CD14-positive monocyte (primary cell): ENCODE results near the gene LONRF2. TPM values are rescaled to one million over a fixed set of nuclear protein-coding genes. Genes with fewer than 3 reads are reported as not detected.

Experiments
- DNase-seq, 3 donors: peaks; one replicate each; pipeline ENCODE4 v3.0.0-alpha.2; 2011 to 2022
- H2AFZ ChIP-seq: 2 replicates; pipeline ENCODE4 v1.6.0; 2012; ENCODE audit warnings: mild to moderate bottlenecking, low read depth, low read length, inconsistent platforms; ENCODE audit not compliant: insufficient read depth, poor library complexity, severe bottlenecking
- H3K27ac ChIP-seq, 2 donors: 1 replicate in 1 of 2; 2 replicates in 1 of 2; pipeline ENCODE4 v1.5.1; 2012 to 2013; ENCODE audit warnings: low read length in 2 of 2, control low read depth in 1 of 2, inconsistent platforms in 1 of 2, low read depth in 1 of 2, mild to moderate bottlenecking in 1 of 2
- H3K27me3 ChIP-seq, 2 donors: one replicate each; pipeline versions ENCODE4 v1.6.0 to v1.6.1; 2011 to 2013; ENCODE audit warnings: low read length in 2 of 2; ENCODE audit not compliant: control insufficient read depth in 2 of 2, insufficient read depth in 2 of 2
- H3K36me3 ChIP-seq, 2 donors: replicated peaks in 1 of 2; 1 replicate in 1 of 2; 2 replicates in 1 of 2; pipeline versions ENCODE4 v1.5.1 to v1.6.1; 2012 to 2013; ENCODE audit warnings: low read length in 2 of 2, control low read depth in 1 of 2, inconsistent platforms in 1 of 2, mild to moderate bottlenecking in 1 of 2; ENCODE audit not compliant: insufficient read depth in 2 of 2, control insufficient read depth in 1 of 2
- H3K4me1 ChIP-seq, 2 donors: 1 replicate in 1 of 2; 2 replicates in 1 of 2; pipeline versions ENCODE4 v1.5.1 to v1.6.1; 2012 to 2013; ENCODE audit warnings: low read length in 2 of 2, control low read depth in 1 of 2, inconsistent platforms in 1 of 2, mild to moderate bottlenecking in 1 of 2, moderate library complexity in 1 of 2; ENCODE audit not compliant: insufficient read depth in 2 of 2, control insufficient read depth in 1 of 2
- H3K4me2 ChIP-seq: replicated peaks from 2 replicates; pipeline ENCODE3; 2012; ENCODE audit warnings: low read length, moderate library complexity, mild to moderate bottlenecking; ENCODE audit not compliant: poor library complexity, severe bottlenecking; ENCODE audit errors: extremely low read depth
- H3K4me3 ChIP-seq, 3 experiments: fragments of 200-600 bp in 1 of 3; sonication (generic) in 1 of 3; replicated peaks in 1 of 3; 1 replicate in 2 of 3; 2 replicates in 1 of 3; pipeline ENCODE4 v1.5.1; 2011 to 2013; ENCODE audit warnings: low read length in 3 of 3, mild to moderate bottlenecking in 3 of 3, control low read depth in 2 of 3, low read depth in 2 of 3, inconsistent platforms in 1 of 3, moderate library complexity in 1 of 3
- H3K79me2 ChIP-seq: 2 replicates; pipeline ENCODE4 v1.6.0; 2012; ENCODE audit warnings: mild to moderate bottlenecking, control low read depth, inconsistent platforms, low read length, moderate library complexity; ENCODE audit not compliant: insufficient read depth
- H3K9ac ChIP-seq: 2 replicates; pipeline ENCODE4 v1.6.0; 2017; ENCODE audit warnings: low read length, mild to moderate bottlenecking; ENCODE audit not compliant: insufficient read depth, poor library complexity, severe bottlenecking
- H3K9me3 ChIP-seq, 2 donors: replicated peaks in 1 of 2; 1 replicate in 1 of 2; 2 replicates in 1 of 2; pipeline versions ENCODE4 v1.5.1 to v1.6.1; 2012 to 2013; ENCODE audit warnings: low read length in 2 of 2, control low read depth in 1 of 2; ENCODE audit not compliant: control insufficient read depth in 1 of 2, insufficient read depth in 1 of 2
- H4K20me1 ChIP-seq: 2 replicates; pipeline ENCODE4 v1.6.0; 2012; ENCODE audit warnings: mild to moderate bottlenecking, low read length, control low read depth, moderate library complexity; ENCODE audit not compliant: insufficient read depth
- H3K27ac Mint-ChIP-seq, 7 donors: one replicate each; pipeline ENCODE4 v1.8.0; 2020; ENCODE audit warnings: mild to moderate bottlenecking in 7 of 7, mixed read lengths in 7 of 7, moderate library complexity in 6 of 7, inconsistent platforms in 2 of 7
- H3K27me3 Mint-ChIP-seq, 3 donors: one replicate each; pipeline ENCODE4 v1.8.0; 2021 to 2022; ENCODE audit warnings: low read depth in 3 of 3, mild to moderate bottlenecking in 3 of 3, mixed read lengths in 3 of 3, moderate library complexity in 3 of 3, inconsistent platforms in 1 of 3
- H3K36me3 Mint-ChIP-seq, 2 donors: one replicate each; pipeline ENCODE4 v1.8.0; 2020; ENCODE audit warnings: mixed read lengths in 2 of 2, inconsistent platforms in 1 of 2, mild to moderate bottlenecking in 1 of 2
- H3K4me1 Mint-ChIP-seq: one replicate; pipeline ENCODE4 v1.8.0; 2020; ENCODE audit warnings: mild to moderate bottlenecking, mixed read lengths
- H3K4me3 Mint-ChIP-seq, 2 donors: one replicate each; pipeline ENCODE4 v1.8.0; 2020; ENCODE audit warnings: mild to moderate bottlenecking in 2 of 2, mixed read lengths in 2 of 2, moderate library complexity in 1 of 2
- H3K9me3 Mint-ChIP-seq, 7 donors: one replicate each; pipeline ENCODE4 v1.8.0; 2020 to 2022; ENCODE audit warnings: mixed read lengths in 7 of 7, mild to moderate bottlenecking in 6 of 7, moderate library complexity in 6 of 7, inconsistent platforms in 2 of 7
- CTCF ChIP-seq: fragments of 200-600 bp; IDR thresholded peaks from one replicate; pipeline ENCODE4 v1.8.0; 2022; ENCODE audit warnings: antibody characterized with exemption, mild to moderate bottlenecking
- WGBS: methylation state at CpG from one replicate; pipeline ENCODE4 v1.1.5; 2013; ENCODE audit warnings: missing lambda C conversion rate; ENCODE audit not compliant: insufficient coverage; 5-methylcytosine and 5-hydroxymethylcytosine counted together
- intact Hi-C, 2 donors: fragments of 100-400 bp; cut with micrococcal nuclease; formaldehyde crosslinking; loops; one replicate each; pipeline versions ENCODE4 v1.15.0 to v1.15.1; 2023
- polyA plus RNA-seq, 3 donors: library from polyadenylated mRNA; depleted of rRNA in 1 of 3; unstranded in 2 of 3; stranded (reverse) in 1 of 3; fragments of 300-500 nt in 2 of 3; fragments of >200 nt in 1 of 3; fragmentation: Illumina TruSeq in 2 of 3; gene quantifications; 1 replicate in 2 of 3; 2 replicates in 1 of 3; pipeline ENCODE4 v1.2.3, GENCODE V29; 2012 to 2021

Gene LONRF2
- polyA plus RNA-seq, 3 donors = not detected

- H3K4me2 ChIP-seq = no peak overlapping the region
- Mint-ChIP-seq H3K4me1 (peaks cover 41% of the 10 kb centered on the region), H3K36me3 (no peaks in the 10 kb centered on the region), H3K9me3 (peaks cover 0 to 2% (median 0%) of the 10 kb centered on the region in 7 donors), H3K27me3 (peaks cover 0 to 3% (median 0%) of the 10 kb centered on the region in 3 donors), H3K27ac (peak overlapping the region in 1 of 7 donors; percentile 3), H3K4me3 (no peak overlapping the region)
- no peaks in the 10 kb centered on the region for H3K27me3 ChIP-seq
- intact Hi-C loops = loop anchor here (5.0 kb wide), 3 partner anchors 69 to 689 kb away; no protein-coding TSS in a partner anchor
- H3K79me2 ChIP-seq = no peaks in the 10 kb centered on the region
- no peaks in the 10 kb centered on the region for H3K9me3 ChIP-seq
- DNase-seq = peak; percentile 60 to 70 (median 69)
- no peaks in the 10 kb centered on the region for H3K36me3 ChIP-seq
- 76% methylated on average over 24 of the region's 28 CpGs for WGBS
- TF ChIP-seq CTCF = peak; percentile 89
- H3K9ac ChIP-seq = no peak overlapping the region
- no peaks in the 10 kb centered on the region for H4K20me1 ChIP-seq
- H3K27ac ChIP-seq = no peak overlapping the region
- no peak overlapping the region for H3K4me3 ChIP-seq
- H2AFZ ChIP-seq = peak overlapping the region; percentile 64
- H3K4me1 ChIP-seq = peaks cover 36 to 43% of the 10 kb centered on the region in 2 donors
Observed at GRCh38 chr2:100246163-100247145, 75.8 kb downstream of the LONRF2 start.

GRCh38 chr2:100245681-100246080 lies 76.6 kb downstream of the LONRF2 start:
- DNase-seq = no peak
- Histone ChIP-seq H3K36me3 (no peaks in the 10 kb centered on the region), H3K4me3 (no peak overlapping the region), H3K27me3 (no peaks in the 10 kb centered on the region), H3K9ac (no peak overlapping the region), H2AFZ (peak overlapping the region; percentile 64), H3K4me2 (no peak overlapping the region), H3K4me1 (peaks cover 36 to 43% of the 10 kb centered on the region in 2 donors), H3K79me2 (no peaks in the 10 kb centered on the region), H4K20me1 (no peaks in the 10 kb centered on the region), H3K9me3 (no peaks in the 10 kb centered on the region), H3K27ac (no peak overlapping the region)
- Mint-ChIP-seq H3K27me3 (peaks cover 0 to 3% (median 3%) of the 10 kb centered on the region in 3 donors), H3K27ac (no peak overlapping the region), H3K9me3 (peaks cover 0 to 2% (median 0%) of the 10 kb centered on the region in 7 donors), H3K4me3 (no peak overlapping the region), H3K4me1 (peaks cover 41% of the 10 kb centered on the region), H3K36me3 (no peaks in the 10 kb centered on the region)
- TF ChIP-seq CTCF = no peak
- 92% methylated on average over 4 of the region's 4 CpGs for WGBS
- intact Hi-C loops = loop anchor here (5.0 kb wide), 3 partner anchors 68 to 688 kb away; no protein-coding TSS in a partner anchor
